Ectodermal cell (in vitro differentiated cells): ENCODE data around the gene KCNQ1.

Experiments
- H3K27ac ChIP-seq: 2 replicates; pipeline ENCODE4 v1.7.0; 2013; ENCODE audit warnings: mild to moderate bottlenecking, low read depth, low read length; ENCODE audit not compliant: insufficient read depth, poor library complexity, severe bottlenecking
- H3K27me3 ChIP-seq: 2 replicates; pipeline ENCODE4 v1.7.0; 2013; ENCODE audit warnings: mild to moderate bottlenecking, low read length; ENCODE audit not compliant: insufficient read depth, control insufficient read depth, poor library complexity, severe bottlenecking
- H3K36me3 ChIP-seq: one replicate; pipeline ENCODE4 v1.7.0; 2013; ENCODE audit warnings: low read length; ENCODE audit not compliant: control insufficient read depth, insufficient read depth
- H3K4me1 ChIP-seq: one replicate; pipeline ENCODE4 v1.7.0; 2013; ENCODE audit warnings: low read length; ENCODE audit not compliant: control insufficient read depth, insufficient read depth
- H3K4me3 ChIP-seq: 2 replicates; pipeline ENCODE4 v1.7.0; 2013; ENCODE audit warnings: low read depth, low read length, control low read depth; ENCODE audit not compliant: insufficient read depth
- H3K9me3 ChIP-seq: 2 replicates; pipeline ENCODE4 v1.7.0; 2013; ENCODE audit warnings: mild to moderate bottlenecking, low read length, moderate library complexity; ENCODE audit not compliant: control insufficient read depth
- WGBS, 2 experiments: methylation state at CpG; one replicate each; pipeline ENCODE4 v1.1.7; 2013; ENCODE audit warnings: missing lambda C conversion rate in 2 of 2; 5-methylcytosine and 5-hydroxymethylcytosine counted together

The KCNQ1 gene

GRCh38 chr11:2770761-2771301, 326.0 kb downstream of the KCNQ1 start:
- no peak overlapping the region for H3K27ac ChIP-seq
- no peaks in the 10 kb centered on the region for H3K36me3 ChIP-seq
- no peak overlapping the region for H3K4me3 ChIP-seq
- peaks cover 4% of the 10 kb centered on the region for H3K27me3 ChIP-seq
- 94 to 95% methylated on average over 9 of the region's 9 CpGs for WGBS, 2 experiments
- no peaks in the 10 kb centered on the region for H3K9me3 ChIP-seq
- no peaks in the 10 kb centered on the region for H3K4me1 ChIP-seq

- Histone ChIP-seq H3K36me3 (no peaks in the 10 kb centered on the region), H3K4me3 (no peak overlapping the region), H3K27ac (no peak overlapping the region), H3K9me3 (no peaks in the 10 kb centered on the region), H3K27me3 (peaks cover 4% of the 10 kb centered on the region), H3K4me1 (no peaks in the 10 kb centered on the region)
- 74 to 78% methylated on average over 12 of the region's 12 CpGs for WGBS, 2 experiments
Observed at GRCh38 chr11:2771758-2772466, 327.1 kb downstream of the KCNQ1 start.

DNA sequence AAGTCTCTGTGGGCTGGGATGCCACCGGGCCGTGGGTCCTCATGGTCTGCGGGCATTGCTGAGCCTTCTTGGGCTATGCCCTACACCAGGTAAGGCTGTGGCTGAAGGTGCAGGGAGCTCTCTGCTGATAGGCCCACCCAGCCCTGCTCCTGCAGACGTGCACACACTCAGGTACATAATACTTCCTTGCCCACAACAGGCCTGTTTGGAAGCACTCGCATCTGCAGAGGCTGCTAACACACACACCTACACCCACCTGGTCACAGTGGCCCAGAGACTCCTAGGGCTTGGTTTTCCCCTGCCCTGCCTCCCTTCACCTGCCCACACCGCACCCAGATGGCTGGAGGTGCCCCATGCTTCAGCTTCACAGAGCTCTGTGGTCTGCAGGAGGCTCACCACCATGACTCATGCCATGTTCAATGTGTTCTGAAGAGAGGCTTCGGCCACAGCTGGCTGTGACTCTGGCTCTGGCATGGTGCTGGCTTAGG, 327.8 kb downstream of the KCNQ1 start:
- Histone ChIP-seq H3K27ac (no peak overlapping the region), H3K9me3 (no peaks in the 10 kb centered on the region), H3K36me3 (no peaks in the 10 kb centered on the region), H3K4me3 (no peak overlapping the region), H3K27me3 (peaks cover 4% of the 10 kb centered on the region), H3K4me1 (no peaks in the 10 kb centered on the region)
- 91 to 93% methylated on average over 7 of the region's 7 CpGs for WGBS, 2 experiments

- WGBS, 2 experiments, result 90 to 94% methylated on average over 13 of the region's 13 CpGs
- Histone ChIP-seq H3K4me1 (peaks cover 7% of the 10 kb centered on the region), H3K27ac (no peak overlapping the region), H3K4me3 (no peak overlapping the region), H3K27me3 (peaks cover 4% of the 10 kb centered on the region), H3K36me3 (no peaks in the 10 kb centered on the region), H3K9me3 (no peaks in the 10 kb centered on the region)
Observed at GRCh38 chr11:2774173-2775082, 329.6 kb downstream of the KCNQ1 start.

DNA sequence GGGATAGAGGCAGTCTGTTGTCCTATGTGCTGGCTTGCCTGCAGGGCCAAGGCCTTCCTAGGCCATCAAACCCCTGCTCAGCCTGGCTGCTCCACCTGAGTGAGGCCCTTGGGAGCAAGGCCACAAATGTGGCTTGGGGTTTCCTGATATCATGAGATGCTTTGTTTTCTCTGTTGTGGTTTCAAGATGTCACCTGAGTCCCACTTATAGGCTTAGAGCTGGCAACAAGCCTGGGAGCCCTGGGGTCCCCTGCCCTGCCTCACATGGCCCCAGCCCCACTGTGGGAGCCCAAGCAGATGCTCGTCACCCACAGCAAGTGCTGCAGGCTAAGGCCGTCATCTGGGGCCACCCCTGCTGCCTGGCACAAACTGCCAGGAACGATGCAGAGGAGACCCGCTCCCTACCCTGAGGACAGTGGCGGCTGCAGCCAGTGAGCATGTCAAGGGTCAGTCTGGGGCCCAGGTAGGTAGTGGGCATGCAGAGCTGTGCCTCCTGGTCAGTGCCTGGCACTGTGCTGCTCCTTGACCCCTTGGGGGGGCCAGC, 330.3 kb downstream of the KCNQ1 start:
- Histone ChIP-seq H3K27me3 (peaks cover 4% of the 10 kb centered on the region), H3K27ac (no peak overlapping the region), H3K4me1 (peaks cover 7% of the 10 kb centered on the region), H3K4me3 (no peak overlapping the region), H3K36me3 (no peaks in the 10 kb centered on the region), H3K9me3 (no peaks in the 10 kb centered on the region)
- WGBS, 2 experiments, result 92 to 94% methylated on average over 5 of the region's 5 CpGs

GRCh38 chr11:2775626-2776350, 331.0 kb downstream of the KCNQ1 start:
- no peaks in the 10 kb centered on the region for H3K36me3 ChIP-seq
- 92 to 95% methylated on average over 26 to 27 of the region's 29 CpGs for WGBS, 2 experiments
- H3K4me3 ChIP-seq, result no peak overlapping the region
- H3K4me1 ChIP-seq, result peaks cover 7% of the 10 kb centered on the region
- H3K9me3 ChIP-seq, result no peaks in the 10 kb centered on the region
- H3K27ac ChIP-seq, result no peak overlapping the region
- no peaks in the 10 kb centered on the region for H3K27me3 ChIP-seq

DNA sequence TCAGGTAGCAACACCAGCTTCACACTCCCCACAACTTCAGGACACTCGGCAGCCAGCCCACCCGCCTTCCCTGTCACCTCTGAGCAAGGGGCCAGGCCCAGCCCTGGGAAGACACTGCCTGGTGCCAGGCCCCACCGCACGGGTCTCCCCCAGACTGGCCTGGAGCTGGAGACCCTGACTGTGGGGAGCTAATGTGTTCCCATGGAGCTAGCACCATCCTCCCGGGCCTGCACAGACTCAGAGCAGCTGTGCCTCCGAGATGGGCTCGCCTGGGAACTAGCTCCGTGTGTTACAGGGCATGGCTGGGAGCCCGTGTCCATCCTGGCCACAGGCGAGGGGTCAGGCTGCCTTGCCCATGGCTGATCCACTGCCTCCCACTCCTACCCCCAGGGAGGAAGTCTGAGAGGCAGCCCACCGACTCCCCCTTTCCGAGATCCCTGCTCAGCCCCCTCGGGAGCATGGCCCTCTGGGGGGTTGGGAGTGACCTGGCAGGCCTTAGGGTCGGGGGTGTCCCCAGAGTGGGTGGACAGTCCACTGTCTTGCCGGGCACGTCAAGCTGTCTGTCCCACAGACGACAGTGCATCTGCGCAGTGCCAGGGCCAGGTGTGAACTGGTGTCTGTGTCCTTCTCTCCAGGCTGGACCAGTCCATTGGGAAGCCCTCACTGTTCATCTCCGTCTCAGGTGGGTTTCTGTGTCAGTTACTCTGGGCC, 331.7 kb downstream of the KCNQ1 start:
- Histone ChIP-seq H3K9me3 (no peaks in the 10 kb centered on the region), H3K27me3 (no peaks in the 10 kb centered on the region), H3K4me3 (no peak overlapping the region), H3K27ac (no peak overlapping the region), H3K36me3 (no peaks in the 10 kb centered on the region), H3K4me1 (peaks cover 7% of the 10 kb centered on the region)
- 93 to 95% methylated on average over 19 of the region's 19 CpGs for WGBS, 2 experiments

DNA sequence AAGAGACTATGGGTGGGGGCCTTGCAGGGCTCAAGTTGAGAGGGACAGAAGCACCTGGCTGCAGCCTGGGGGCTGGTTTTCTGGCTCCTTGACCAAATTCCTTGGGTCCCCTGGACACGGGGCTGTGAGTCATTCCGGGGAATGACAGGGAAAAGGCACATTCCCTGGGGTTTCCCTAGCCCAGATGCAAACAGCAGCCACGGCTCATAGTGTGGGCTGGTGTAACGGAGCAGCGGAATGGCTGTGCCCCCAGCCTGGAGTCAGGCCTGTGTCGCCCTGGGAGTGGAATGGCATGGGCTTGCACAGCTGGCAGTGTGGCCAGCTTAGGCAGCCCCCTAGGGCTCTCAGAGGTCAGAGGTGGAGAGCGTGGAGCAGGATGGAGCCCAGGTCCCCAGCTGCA, 332.6 kb downstream of the KCNQ1 start:
- Histone ChIP-seq H3K4me1 (peaks cover 7% of the 10 kb centered on the region), H3K27ac (no peak overlapping the region), H3K9me3 (no peaks in the 10 kb centered on the region), H3K27me3 (no peaks in the 10 kb centered on the region), H3K36me3 (no peaks in the 10 kb centered on the region), H3K4me3 (no peak overlapping the region)
- WGBS, 2 experiments, result 78 to 83% methylated on average over 7 of the region's 7 CpGs

DNA sequence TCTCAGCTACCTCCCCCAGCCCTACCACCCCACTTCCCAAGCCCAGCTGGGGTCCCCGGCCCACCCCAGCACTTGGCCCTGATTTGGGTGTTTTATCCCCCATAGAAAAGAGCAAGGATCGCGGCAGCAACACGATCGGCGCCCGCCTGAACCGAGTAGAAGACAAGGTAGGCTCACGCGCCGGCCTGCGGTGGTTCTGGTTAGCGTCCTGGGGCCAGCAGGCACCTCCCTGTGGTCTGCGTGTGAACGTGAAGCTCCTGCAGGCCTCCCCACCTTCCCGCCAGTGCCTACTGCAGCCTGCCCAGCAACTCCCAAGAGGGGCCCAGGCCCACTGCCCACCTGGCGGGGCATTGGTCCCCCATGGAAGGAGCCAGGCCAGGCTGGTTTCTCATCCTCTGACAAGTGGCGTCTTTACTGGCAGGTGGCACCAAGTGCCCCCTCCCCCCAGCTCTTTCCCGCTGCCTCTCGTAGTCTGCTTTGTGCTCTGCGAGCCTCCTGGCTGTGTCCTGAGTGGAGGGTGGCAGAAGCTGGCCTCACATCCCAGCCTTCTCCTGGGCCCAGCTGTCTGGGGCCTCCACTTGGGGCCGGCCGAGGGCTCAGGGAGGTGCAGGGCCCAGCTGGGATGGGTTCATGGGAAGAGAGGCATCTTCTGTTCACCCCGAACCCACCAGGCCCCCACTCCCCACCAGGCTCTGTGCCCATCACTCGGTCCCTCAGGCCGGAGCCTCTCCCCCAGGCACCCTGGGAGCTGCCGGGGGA, 333.2 kb downstream of the KCNQ1 start:
- Histone ChIP-seq H3K9me3 (no peaks in the 10 kb centered on the region), H3K36me3 (no peaks in the 10 kb centered on the region), H3K4me3 (no peak overlapping the region), H3K4me1 (peaks cover 7% of the 10 kb centered on the region), H3K27ac (no peak overlapping the region), H3K27me3 (no peaks in the 10 kb centered on the region)
- WGBS, 2 experiments, result 86 to 88% methylated on average over 27 of the region's 27 CpGs
